HCT116 (cell line): Measurements from ENCODE around the gene PHLPP2.

ENCODE experiments used
- CEBPB ChIP-seq: IDR thresholded peaks from 2 replicates; pipeline ENCODE4 v1.6.1; 2012; ENCODE audit warnings: low read depth
- EZH2 ChIP-seq: fragments of 200-600 bp; sonication (generic); IDR thresholded peaks from 2 replicates; pipeline ENCODE4 v1.6.1; 2017; ENCODE audit warnings: antibody characterized with exemption, mixed run types
- POLR2A ChIP-seq: IDR thresholded peaks from 2 replicates; pipeline ENCODE4 v1.7.0; 2011; ENCODE audit warnings: borderline replicate concordance; ENCODE audit not compliant: insufficient read depth, insufficient read length; ENCODE audit errors: extremely low read depth
- POLR2AphosphoS5 ChIP-seq: IDR thresholded peaks from 2 replicates; pipeline ENCODE4 v1.6.1; 2011; ENCODE audit warnings: mild to moderate bottlenecking, low read depth, low read length, moderate library complexity
- SP1 ChIP-seq: IDR thresholded peaks from 2 replicates; pipeline ENCODE4 v1.6.1; 2012; ENCODE audit warnings: low read depth
- ZFX ChIP-seq: fragments of 450-650 bp; IDR thresholded peaks from 2 replicates; pipeline ENCODE4 v1.6.1; 2017
- TF ChIP-seq, protein P1 (sequence below): IDR thresholded peaks from 2 replicates; pipeline ENCODE4 v1.6.1; 2012
- TF ChIP-seq, protein P2 (sequence below), 3 experiments: fragments of 200-600 bp in 1 of 3; sonication (generic) in 1 of 3; IDR thresholded peaks in 2 of 3; conservative IDR thresholded peaks in 1 of 3; 2 replicates each; pipeline ENCODE4 v1.5.1; 2012 to 2017; ENCODE audit warnings: low read depth in 2 of 3, low read length in 2 of 3, antibody characterized with exemption in 1 of 3, borderline replicate concordance in 1 of 3, control low read depth in 1 of 3, mild to moderate bottlenecking in 1 of 3, mixed read lengths in 1 of 3, mixed run types in 1 of 3, moderate library complexity in 1 of 3; ENCODE audit not compliant: insufficient read depth in 1 of 3
- TF ChIP-seq, protein P3 (sequence below): IDR thresholded peaks from 2 replicates; pipeline ENCODE4 v1.6.1; 2012; ENCODE audit warnings: low read depth

DNA sequence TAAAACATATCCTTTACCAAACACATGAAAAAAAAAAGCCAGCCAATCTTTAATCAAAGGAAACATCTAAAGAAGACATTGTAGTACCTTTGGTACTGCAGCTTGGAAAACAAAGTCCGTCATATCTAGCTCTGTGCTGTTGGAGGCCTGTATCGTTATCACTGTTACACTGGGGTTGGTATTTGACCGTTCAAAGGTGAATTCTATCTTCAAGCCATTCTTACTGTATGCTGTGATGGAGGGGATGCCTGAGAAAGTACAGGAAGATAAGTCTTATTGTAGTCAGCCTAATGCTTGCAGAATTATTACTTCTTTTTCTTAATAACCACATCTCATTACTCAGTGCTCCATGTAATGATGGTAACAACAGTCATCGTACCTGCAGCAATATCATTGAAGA is 14.4 kb upstream of the PHLPP2 start:
- TF ChIP-seq POLR2A (no peak), CEBPB (no peak), EZH2 (no peak), SP1 (no peak), ZFX (no peak), POLR2AphosphoS5 (no peak)
- TF ChIP-seq, protein P1, sequence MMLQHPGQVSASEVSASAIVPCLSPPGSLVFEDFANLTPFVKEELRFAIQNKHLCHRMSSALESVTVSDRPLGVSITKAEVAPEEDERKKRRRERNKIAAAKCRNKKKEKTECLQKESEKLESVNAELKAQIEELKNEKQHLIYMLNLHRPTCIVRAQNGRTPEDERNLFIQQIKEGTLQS, result no peak
- TF ChIP-seq, protein P2, sequence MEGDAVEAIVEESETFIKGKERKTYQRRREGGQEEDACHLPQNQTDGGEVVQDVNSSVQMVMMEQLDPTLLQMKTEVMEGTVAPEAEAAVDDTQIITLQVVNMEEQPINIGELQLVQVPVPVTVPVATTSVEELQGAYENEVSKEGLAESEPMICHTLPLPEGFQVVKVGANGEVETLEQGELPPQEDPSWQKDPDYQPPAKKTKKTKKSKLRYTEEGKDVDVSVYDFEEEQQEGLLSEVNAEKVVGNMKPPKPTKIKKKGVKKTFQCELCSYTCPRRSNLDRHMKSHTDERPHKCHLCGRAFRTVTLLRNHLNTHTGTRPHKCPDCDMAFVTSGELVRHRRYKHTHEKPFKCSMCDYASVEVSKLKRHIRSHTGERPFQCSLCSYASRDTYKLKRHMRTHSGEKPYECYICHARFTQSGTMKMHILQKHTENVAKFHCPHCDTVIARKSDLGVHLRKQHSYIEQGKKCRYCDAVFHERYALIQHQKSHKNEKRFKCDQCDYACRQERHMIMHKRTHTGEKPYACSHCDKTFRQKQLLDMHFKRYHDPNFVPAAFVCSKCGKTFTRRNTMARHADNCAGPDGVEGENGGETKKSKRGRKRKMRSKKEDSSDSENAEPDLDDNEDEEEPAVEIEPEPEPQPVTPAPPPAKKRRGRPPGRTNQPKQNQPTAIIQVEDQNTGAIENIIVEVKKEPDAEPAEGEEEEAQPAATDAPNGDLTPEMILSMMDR (IDR thresholded peaks at IDR 0.05 in 2 of 3, conservative IDR thresholded peaks at IDR 0.05 in 1 of 3; ENCODE audit: borderline replicate concordance in 1 of 3, insufficient read depth in 1 of 3, low read depth in 2 of 3, low read length in 2 of 3), result no peak
- TF ChIP-seq, protein P3, sequence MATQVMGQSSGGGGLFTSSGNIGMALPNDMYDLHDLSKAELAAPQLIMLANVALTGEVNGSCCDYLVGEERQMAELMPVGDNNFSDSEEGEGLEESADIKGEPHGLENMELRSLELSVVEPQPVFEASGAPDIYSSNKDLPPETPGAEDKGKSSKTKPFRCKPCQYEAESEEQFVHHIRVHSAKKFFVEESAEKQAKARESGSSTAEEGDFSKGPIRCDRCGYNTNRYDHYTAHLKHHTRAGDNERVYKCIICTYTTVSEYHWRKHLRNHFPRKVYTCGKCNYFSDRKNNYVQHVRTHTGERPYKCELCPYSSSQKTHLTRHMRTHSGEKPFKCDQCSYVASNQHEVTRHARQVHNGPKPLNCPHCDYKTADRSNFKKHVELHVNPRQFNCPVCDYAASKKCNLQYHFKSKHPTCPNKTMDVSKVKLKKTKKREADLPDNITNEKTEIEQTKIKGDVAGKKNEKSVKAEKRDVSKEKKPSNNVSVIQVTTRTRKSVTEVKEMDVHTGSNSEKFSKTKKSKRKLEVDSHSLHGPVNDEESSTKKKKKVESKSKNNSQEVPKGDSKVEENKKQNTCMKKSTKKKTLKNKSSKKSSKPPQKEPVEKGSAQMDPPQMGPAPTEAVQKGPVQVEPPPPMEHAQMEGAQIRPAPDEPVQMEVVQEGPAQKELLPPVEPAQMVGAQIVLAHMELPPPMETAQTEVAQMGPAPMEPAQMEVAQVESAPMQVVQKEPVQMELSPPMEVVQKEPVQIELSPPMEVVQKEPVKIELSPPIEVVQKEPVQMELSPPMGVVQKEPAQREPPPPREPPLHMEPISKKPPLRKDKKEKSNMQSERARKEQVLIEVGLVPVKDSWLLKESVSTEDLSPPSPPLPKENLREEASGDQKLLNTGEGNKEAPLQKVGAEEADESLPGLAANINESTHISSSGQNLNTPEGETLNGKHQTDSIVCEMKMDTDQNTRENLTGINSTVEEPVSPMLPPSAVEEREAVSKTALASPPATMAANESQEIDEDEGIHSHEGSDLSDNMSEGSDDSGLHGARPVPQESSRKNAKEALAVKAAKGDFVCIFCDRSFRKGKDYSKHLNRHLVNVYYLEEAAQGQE, result no peak
